Mesendoderm (in vitro differentiated cells): ENCODE data around the gene DUS2.

ENCODE experiments used
- DNase-seq: peaks from one replicate; pipeline ENCODE4 v3.0.0; 2013
- H2AK5ac ChIP-seq: 2 replicates; pipeline ENCODE4 v1.6.1; 2013; ENCODE audit warnings: low read length, inconsistent platforms
- H2BK120ac ChIP-seq: 2 replicates; pipeline ENCODE4 v1.6.1; 2013; ENCODE audit warnings: low read depth, mild to moderate bottlenecking, low read length, moderate library complexity, mixed read lengths
- H2BK15ac ChIP-seq: replicated peaks from 2 replicates; pipeline ENCODE4 v1.6.1; 2013; ENCODE audit warnings: low read depth, mild to moderate bottlenecking, moderate library complexity
- H2BK5ac ChIP-seq: 2 replicates; pipeline ENCODE4 v1.6.1; 2013; ENCODE audit warnings: low read length, inconsistent platforms
- H3K18ac ChIP-seq: 2 replicates; pipeline ENCODE4 v1.6.1; 2013; ENCODE audit warnings: mild to moderate bottlenecking, low read length, mixed read lengths
- H3K23ac ChIP-seq: one replicate; pipeline ENCODE4 v1.6.1; 2013; ENCODE audit warnings: low read length
- H3K27ac ChIP-seq: 2 replicates; pipeline ENCODE4 v1.5.1; 2013; ENCODE audit warnings: low read depth, mild to moderate bottlenecking, inconsistent platforms, low read length, moderate library complexity
- H3K27me3 ChIP-seq: 2 replicates; pipeline ENCODE4 v1.6.1; 2013; ENCODE audit warnings: low read length, control low read depth, mild to moderate bottlenecking, inconsistent platforms; ENCODE audit not compliant: insufficient read depth, poor library complexity
- H3K36me3 ChIP-seq: 2 replicates; pipeline ENCODE4 v1.6.1; 2013; ENCODE audit warnings: low read length, inconsistent platforms; ENCODE audit not compliant: control insufficient read depth, insufficient read depth
- H3K4ac ChIP-seq: one replicate; pipeline ENCODE4 v1.6.1; 2013; ENCODE audit warnings: low read depth, mild to moderate bottlenecking, low read length, moderate library complexity
- H3K4me1 ChIP-seq: 2 replicates; pipeline ENCODE4 v1.6.1; 2013; ENCODE audit warnings: low read depth, low read length, inconsistent platforms; ENCODE audit not compliant: control insufficient read depth
- H3K4me2 ChIP-seq: 2 replicates; pipeline ENCODE4 v1.6.1; 2013; ENCODE audit warnings: low read length
- H3K4me3 ChIP-seq: 2 replicates; pipeline ENCODE4 v1.5.1; 2013; ENCODE audit warnings: mild to moderate bottlenecking, low read length
- H3K56ac ChIP-seq: one replicate; pipeline ENCODE4 v1.6.1; 2013; ENCODE audit warnings: low read length
- H3K79me1 ChIP-seq: 2 replicates; pipeline ENCODE4 v1.6.1; 2013; ENCODE audit warnings: low read length, inconsistent platforms
- H3K79me2 ChIP-seq: 2 replicates; pipeline ENCODE4 v1.6.1; 2013; ENCODE audit warnings: mild to moderate bottlenecking, low read length; ENCODE audit not compliant: control insufficient read depth, insufficient read depth
- H3K9ac ChIP-seq: 2 replicates; pipeline ENCODE4 v1.6.1; 2013; ENCODE audit warnings: low read length, inconsistent platforms
- H4K5ac ChIP-seq: one replicate; pipeline ENCODE4 v1.6.1; 2013; ENCODE audit warnings: low read length
- H4K8ac ChIP-seq: one replicate; pipeline ENCODE4 v1.6.1; 2013; ENCODE audit warnings: low read depth, mild to moderate bottlenecking, control low read depth, low read length, moderate library complexity
- WGBS: extraction: QIAGEN DNeasy Blood & Tissue Kit; methylation state at CpG from one replicate; pipeline ENCODE4 v1.1.7; 2013; ENCODE audit warnings: low lambda C conversion rate, missing lambda C conversion rate; ENCODE audit not compliant: insufficient coverage; ENCODE audit errors: extremely low coverage; 5-methylcytosine and 5-hydroxymethylcytosine counted together

The DUS2 gene

GRCh38 chr16:68094614-68094934 lies 71.5 kb downstream of the DUS2 start:
- WGBS, result no CpG with 5 or more reads among the region's 4 CpGs

GRCh38 chr16:68096491-68096890 lies 73.4 kb downstream of the DUS2 start:
- no peak overlapping the region for H3K4ac ChIP-seq
- whole genome bisulfite sequencing, result no CpG with 5 or more reads among the region's 2 CpGs
- H4K8ac ChIP-seq, result no peak overlapping the region
- no peaks in the 10 kb centered on the region for H3K36me3 ChIP-seq
- H3K23ac ChIP-seq, result no peak overlapping the region
- H3K79me1 ChIP-seq, result peaks cover 11% of the 10 kb centered on the region
- H2AK5ac ChIP-seq, result no peak overlapping the region
- no peak overlapping the region for H3K56ac ChIP-seq
- H3K27me3 ChIP-seq, result no peaks in the 10 kb centered on the region
- no peak overlapping the region for H3K27ac ChIP-seq
- no peak overlapping the region for H3K4me3 ChIP-seq
- no peak for DNase-seq
- no peak overlapping the region for H3K9ac ChIP-seq
- H2BK15ac ChIP-seq, result no peak overlapping the region
- H3K4me1 ChIP-seq, result no peaks in the 10 kb centered on the region
- no peak overlapping the region for H3K18ac ChIP-seq
- H2BK5ac ChIP-seq, result no peak overlapping the region
- H2BK120ac ChIP-seq, result no peak overlapping the region
- H3K79me2 ChIP-seq, result peaks cover 27% of the 10 kb centered on the region
- no peak overlapping the region for H3K4me2 ChIP-seq
- no peak overlapping the region for H4K5ac ChIP-seq

More at GRCh38 chr16:68094614-68094934, 71.5 kb downstream of the DUS2 start:
- Histone ChIP-seq H2BK15ac (no peak overlapping the region), H3K27me3 (no peaks in the 10 kb centered on the region), H4K8ac (no peak overlapping the region), H2BK120ac (no peak overlapping the region), H4K5ac (no peak overlapping the region), H3K4me2 (no peak overlapping the region), H3K79me2 (peaks cover 24% of the 10 kb centered on the region), H2AK5ac (no peak overlapping the region), H2BK5ac (no peak overlapping the region), H3K9ac (no peak overlapping the region), H3K4me3 (no peak overlapping the region), H3K56ac (no peak overlapping the region), H3K4me1 (no peaks in the 10 kb centered on the region), H3K79me1 (peaks cover 11% of the 10 kb centered on the region), H3K18ac (no peak overlapping the region), H3K36me3 (no peaks in the 10 kb centered on the region), H3K27ac (no peak overlapping the region), H3K4ac (no peak overlapping the region), H3K23ac (no peak overlapping the region)
- DNase-seq, result no peak

- Histone ChIP-seq H3K9ac (no peak overlapping the region), H3K27ac (no peak overlapping the region), H3K79me1 (peaks cover 11% of the 10 kb centered on the region), H3K18ac (no peak overlapping the region), H3K23ac (no peak overlapping the region), H2BK15ac (no peak overlapping the region), H4K8ac (no peak overlapping the region), H3K4ac (no peak overlapping the region), H3K4me3 (no peak overlapping the region), H2BK120ac (no peak overlapping the region), H3K4me1 (no peaks in the 10 kb centered on the region), H3K36me3 (no peaks in the 10 kb centered on the region), H2AK5ac (no peak overlapping the region), H2BK5ac (no peak overlapping the region), H4K5ac (no peak overlapping the region), H3K79me2 (peaks cover 25% of the 10 kb centered on the region), H3K56ac (no peak overlapping the region), H3K27me3 (no peaks in the 10 kb centered on the region), H3K4me2 (no peak overlapping the region)
- no peak for DNase-seq
Measured at GRCh38 chr16:68097088-68097487, 74.0 kb downstream of the DUS2 start.

- no peak for DNase-seq
- WGBS, result no CpG with 5 or more reads among the region's 3 CpGs
- Histone ChIP-seq H3K4me2 (no peak overlapping the region), H2AK5ac (no peak overlapping the region), H4K5ac (no peak overlapping the region), H3K56ac (no peak overlapping the region), H3K79me2 (peaks cover 23% of the 10 kb centered on the region), H2BK15ac (no peak overlapping the region), H3K23ac (no peak overlapping the region), H3K4me3 (no peak overlapping the region), H2BK120ac (no peak overlapping the region), H3K4ac (no peak overlapping the region), H3K36me3 (no peaks in the 10 kb centered on the region), H3K4me1 (no peaks in the 10 kb centered on the region), H3K27ac (no peak overlapping the region), H3K79me1 (peaks cover 11% of the 10 kb centered on the region), H3K9ac (no peak overlapping the region), H4K8ac (no peak overlapping the region), H3K18ac (no peak overlapping the region), H3K27me3 (no peaks in the 10 kb centered on the region), H2BK5ac (no peak overlapping the region)
Measured at GRCh38 chr16:68097895-68098294, 74.8 kb downstream of the DUS2 start.

GRCh38 chr16:68100488-68100887 lies 77.4 kb downstream of the DUS2 start:
- no CpG with 5 or more reads among the region's 4 CpGs for WGBS
- H3K36me3 ChIP-seq, result no peaks in the 10 kb centered on the region
- no peak for DNase-seq
- H2BK15ac ChIP-seq, result no peak overlapping the region
- H2BK120ac ChIP-seq, result no peak overlapping the region
- H3K23ac ChIP-seq, result no peak overlapping the region
- no peak overlapping the region for H4K8ac ChIP-seq
- H2AK5ac ChIP-seq, result no peak overlapping the region
- no peak overlapping the region for H2BK5ac ChIP-seq
- H4K5ac ChIP-seq, result no peak overlapping the region
- no peak overlapping the region for H3K9ac ChIP-seq
- H3K79me2 ChIP-seq, result peaks cover 24% of the 10 kb centered on the region
- H3K4me1 ChIP-seq, result no peaks in the 10 kb centered on the region
- H3K27me3 ChIP-seq, result no peaks in the 10 kb centered on the region
- H3K4me3 ChIP-seq, result no peak overlapping the region
- no peak overlapping the region for H3K27ac ChIP-seq
- H3K56ac ChIP-seq, result no peak overlapping the region
- no peak overlapping the region for H3K4ac ChIP-seq
- H3K79me1 ChIP-seq, result peaks cover 9% of the 10 kb centered on the region
- H3K18ac ChIP-seq, result no peak overlapping the region
- H3K4me2 ChIP-seq, result no peak overlapping the region

GRCh38 chr16:68105611-68106010 lies 82.5 kb downstream of the DUS2 start:
- Histone ChIP-seq H4K8ac (no peak overlapping the region), H3K79me1 (peaks cover 3% of the 10 kb centered on the region), H3K4me1 (no peaks in the 10 kb centered on the region), H3K36me3 (no peaks in the 10 kb centered on the region), H2AK5ac (no peak overlapping the region), H3K56ac (no peak overlapping the region), H2BK15ac (no peak overlapping the region), H3K4ac (no peak overlapping the region), H3K27ac (no peak overlapping the region), H2BK120ac (no peak overlapping the region), H3K9ac (no peak overlapping the region), H3K4me3 (no peak overlapping the region), H3K79me2 (peaks cover 16% of the 10 kb centered on the region), H3K4me2 (no peak overlapping the region), H2BK5ac (no peak overlapping the region), H3K23ac (no peak overlapping the region), H3K18ac (no peak overlapping the region), H3K27me3 (no peaks in the 10 kb centered on the region), H4K5ac (no peak overlapping the region)
- WGBS, result no CpG with 5 or more reads among the region's 3 CpGs
- no peak for DNase-seq
